ENCODE results near the gene TAL1.
"Not testable (repeated sequence)": the region's sequence is repeated elsewhere in the genome, so short reads cannot be mapped to it uniquely, and the experiment has no call there.

TAL1 gene

DNA sequence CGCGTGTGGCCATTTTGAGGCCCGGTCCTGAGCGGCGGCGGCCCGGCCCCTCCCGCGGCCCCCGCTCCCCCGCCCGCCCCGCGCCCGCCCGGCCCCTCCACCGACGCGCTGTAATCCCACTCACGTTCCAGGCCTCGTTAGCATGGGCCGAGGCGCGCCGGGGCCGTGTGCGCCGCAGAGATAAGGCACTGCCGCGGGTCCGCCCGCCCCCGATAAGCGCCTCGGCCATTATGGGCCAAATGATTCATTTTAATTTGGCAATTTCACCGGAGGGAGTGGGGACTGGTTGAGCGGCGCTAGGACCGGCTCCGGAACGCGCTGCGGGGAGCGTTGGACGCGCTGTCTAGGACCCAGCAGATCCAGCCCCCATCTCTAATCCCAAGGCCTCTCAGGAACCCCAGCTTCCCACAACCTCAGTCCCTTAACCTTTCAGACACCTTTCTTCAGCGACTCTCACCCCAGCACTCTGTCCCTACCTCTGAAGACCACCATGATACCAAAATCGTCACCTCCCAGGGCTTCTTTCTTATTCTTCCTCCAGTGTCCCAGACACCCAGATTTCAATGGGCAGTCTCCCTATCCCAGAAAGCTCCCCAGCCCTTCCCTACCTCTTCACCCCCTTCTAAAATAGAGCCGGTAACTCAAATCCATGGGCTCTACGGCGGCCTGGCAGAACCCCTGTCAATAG is at the start of gene TAL1:
Gene TAL1, minus strand, starts transcription at position 39 of the 688 bp plus-strand sequence. CDS start 6,337 bp downstream, outside the sequence.
- no peak for FAIRE-seq

DNA sequence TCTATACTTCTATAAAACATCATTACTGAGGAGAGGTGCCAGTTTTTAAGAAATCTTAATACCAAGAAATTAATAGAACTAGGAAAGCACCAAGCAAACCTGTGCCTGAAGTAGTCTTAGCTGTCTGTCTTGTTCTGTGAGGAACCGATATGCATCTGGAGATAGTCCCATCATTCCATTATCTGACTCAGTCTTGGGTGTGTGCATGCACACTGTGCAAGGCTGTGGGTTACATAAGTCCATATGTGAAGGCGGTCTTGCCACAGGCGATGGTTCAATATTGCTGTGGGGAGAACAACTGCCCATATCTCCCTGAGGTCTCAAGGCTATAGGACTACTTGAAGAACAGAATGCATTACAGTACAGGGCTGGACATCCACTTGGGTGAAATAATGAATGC is 48.1 kb upstream of the TAL1 start:
- FAIRE-seq = no peak

DNA sequence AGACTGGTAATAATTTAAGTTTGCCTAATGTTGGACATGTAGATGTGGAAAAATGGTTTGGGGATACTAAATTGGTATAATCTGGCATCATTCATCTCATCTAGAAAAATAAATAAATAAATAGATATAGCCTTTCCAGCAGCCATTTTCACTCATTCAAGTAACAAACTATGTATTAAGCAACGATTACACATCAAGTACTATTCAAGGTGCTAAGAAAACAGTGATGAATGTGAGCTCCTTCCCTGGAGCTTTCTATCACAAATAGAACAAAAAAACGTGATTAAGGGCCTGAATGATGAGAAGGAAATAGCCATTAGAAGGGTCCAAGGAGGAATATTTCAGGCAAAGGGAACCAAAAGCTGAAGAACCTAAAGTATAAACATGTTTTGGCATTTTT is 44.8 kb upstream of the TAL1 start:
- no peak for FAIRE-seq

DNA sequence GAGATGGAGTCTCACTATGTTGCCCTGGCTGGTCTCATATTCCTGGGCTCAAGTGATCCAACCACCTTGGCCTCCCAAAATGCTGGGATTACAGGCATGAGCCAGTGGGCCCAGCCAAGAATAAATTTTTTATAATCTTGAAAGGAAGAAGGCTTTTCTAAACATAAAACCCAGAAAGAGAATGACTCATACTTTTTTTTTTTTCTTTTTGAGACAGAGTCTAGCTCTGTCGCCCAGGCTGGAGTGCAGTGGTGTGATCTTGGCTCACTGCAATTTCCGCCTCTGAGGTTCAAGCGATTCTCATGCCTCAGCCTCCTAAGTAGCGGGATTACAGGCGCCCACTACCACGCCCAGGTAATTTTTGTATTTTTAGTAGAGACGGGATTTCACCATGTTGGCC is 43.8 kb upstream of the TAL1 start:
- FAIRE-seq = not testable (repeated sequence)

DNA sequence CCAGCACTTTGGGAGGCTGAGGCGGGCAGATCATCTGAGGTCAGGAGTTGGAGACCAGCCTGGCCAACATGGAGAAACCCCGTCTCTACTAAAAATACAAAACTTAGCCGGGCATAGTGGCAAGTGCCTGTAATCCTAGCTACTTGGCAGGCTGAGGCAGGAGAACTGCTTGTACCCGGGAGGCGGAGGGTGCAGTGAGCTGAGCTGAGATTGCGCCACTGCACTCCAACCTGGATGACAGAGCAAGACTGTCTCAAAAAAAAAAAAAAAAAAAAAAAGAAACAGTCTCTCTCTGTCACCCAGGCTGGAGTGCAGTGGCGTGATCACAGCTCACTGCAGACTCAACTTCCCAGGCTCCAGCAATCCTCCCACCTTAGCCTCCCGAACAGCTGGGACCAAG is 33.5 kb upstream of the TAL1 start:
- FAIRE-seq = not testable (repeated sequence)

DNA sequence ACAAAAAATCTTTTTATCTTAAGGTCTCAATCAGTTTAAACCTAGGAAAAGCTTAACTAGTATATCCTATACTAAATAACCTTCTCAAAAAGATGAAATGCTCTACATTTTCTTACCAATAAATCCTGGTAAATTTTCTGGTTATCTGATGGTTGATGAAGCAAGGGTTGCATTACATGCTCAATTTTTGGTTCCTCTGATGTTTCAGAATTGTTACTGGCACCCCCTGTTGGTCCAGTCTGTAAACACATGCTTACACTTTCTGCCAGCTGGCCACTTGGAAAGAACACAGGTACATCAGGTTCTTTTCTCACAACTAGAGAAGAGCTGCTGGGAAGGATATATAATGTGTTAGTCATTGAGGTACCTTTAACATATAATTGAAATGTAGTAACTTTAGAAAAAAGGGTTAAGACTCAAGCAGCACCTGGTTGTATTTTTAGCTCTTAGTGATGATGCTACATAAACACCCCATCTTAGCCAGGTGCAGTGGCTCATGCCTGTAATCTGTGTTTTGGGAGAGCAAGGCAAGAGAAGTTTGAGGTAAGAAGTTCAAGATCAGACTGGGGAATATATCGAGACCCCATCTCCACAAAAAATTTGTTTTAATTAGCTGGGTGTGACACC is 30.9 kb upstream of the TAL1 start:
- FAIRE-seq = no peak

DNA sequence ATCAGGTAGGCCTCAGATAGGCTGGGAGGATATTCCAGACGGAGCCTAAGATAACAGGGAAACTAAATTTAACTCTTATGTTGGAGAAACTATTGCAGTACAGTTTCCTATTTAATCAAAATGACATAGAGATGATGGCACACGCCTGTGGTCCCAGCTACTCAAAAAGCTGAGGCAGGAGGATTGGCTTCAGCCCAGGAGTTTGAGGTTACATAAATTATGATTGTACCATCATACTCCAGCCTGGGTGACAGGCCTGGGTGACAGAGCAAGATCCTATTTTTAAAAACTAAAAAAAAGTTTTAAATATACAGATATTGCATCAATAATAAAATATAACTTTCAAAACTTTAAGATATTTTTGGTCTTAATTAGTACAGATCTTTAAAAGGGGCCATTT is 25.2 kb upstream of the TAL1 start:
- FAIRE-seq = no peak

DNA sequence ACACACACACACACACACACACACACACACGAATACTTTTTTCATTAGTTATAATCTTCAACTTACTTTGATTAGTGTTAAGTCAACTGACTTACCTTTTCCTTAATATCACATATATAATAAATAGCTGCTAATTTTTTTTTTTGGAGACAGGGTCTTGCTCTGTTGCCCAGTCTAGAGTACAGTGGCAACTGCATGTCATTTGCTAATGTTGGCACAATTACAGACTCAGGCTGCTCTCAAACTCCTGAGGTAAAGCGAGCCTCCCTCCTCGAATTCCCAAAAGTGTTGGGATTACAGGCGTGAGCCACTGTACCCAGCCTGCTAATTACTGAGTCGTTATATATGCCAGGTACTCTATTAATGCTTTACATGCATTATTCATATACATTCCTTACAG is 20.8 kb upstream of the TAL1 start:
- no peak for FAIRE-seq

DNA sequence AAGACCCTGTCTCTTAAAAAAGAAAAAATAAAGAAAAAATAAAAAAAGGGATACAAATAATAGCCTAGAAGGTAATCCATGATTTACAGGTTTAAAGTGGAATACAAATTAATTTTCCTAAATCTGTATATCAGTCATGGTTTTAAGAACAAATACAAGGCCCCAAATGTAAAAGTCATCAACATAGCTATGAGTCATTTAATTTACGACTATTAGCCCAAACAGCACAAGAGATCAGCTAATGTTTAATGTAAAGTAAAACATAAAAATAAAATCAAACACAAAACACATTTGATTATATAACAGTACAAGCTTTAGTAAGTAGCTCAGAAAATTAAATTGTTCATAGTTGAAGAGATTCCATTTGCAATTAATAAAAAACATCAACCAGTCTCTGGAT is 20.3 kb upstream of the TAL1 start:
- no peak for FAIRE-seq

DNA sequence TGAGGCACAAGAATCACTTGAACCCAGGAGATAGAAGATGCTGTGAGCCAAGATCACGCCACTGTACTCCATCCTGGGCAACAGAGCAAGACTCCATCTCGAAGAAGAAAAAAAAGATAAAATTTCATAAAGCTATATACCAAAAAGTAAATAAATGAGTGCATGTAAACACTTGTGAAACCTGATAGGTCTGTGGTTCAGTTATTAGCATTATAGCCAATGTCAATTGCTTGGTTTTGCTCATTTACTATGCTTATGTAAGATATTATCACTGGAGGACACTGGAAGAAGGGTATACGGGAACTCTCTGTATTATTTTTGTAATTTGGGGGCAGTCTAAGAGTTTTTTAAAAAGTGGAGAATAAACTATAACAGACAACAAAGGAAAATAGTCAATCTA is 17.7 kb upstream of the TAL1 start:
- FAIRE-seq = no peak

DNA sequence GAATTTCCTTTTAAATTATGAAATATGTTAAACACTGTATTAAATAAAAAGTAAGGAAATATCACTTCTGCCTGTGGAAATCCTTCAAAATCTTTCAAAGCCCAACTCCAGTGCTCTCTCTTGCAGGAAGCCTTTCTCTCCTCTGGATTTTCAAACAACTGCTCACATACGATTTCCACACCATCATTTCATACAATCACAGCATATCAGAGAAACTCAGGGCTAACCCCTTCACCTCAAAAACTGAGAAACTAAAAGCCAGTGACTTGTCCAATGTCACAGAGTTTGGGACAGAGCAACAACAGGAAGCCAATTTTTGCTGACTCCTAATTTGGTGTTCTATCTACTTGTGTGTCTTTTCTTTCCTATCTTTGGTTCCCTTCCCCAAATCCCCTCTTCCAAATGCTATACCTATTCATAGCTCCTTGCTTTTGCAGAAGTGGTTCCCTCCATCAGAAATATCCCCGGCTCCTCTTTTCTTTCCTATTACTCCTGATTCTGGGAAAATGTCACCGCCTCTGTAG is 12.4 kb upstream of the TAL1 start:
- FAIRE-seq = no peak

DNA sequence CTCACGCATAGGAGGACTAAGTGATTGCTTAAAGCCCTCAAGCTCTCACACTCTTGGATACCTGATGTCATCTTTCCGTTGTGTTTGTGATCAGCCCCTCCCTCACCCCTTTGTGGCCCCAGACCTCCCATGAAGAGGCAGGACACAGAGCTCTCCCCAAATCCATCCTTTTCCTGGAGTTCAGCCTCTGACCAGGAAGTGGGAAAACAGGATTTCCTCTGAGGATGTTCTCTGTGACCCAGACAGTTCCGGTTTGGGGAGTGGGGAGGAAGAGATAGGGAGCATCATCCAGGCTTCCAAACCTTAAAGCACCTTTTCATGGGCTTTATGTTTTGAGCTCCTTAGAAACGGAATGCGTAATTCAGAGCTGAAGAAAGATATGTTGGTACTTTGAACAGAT is 11.9 kb upstream of the TAL1 start:
- FAIRE-seq = no peak

DNA sequence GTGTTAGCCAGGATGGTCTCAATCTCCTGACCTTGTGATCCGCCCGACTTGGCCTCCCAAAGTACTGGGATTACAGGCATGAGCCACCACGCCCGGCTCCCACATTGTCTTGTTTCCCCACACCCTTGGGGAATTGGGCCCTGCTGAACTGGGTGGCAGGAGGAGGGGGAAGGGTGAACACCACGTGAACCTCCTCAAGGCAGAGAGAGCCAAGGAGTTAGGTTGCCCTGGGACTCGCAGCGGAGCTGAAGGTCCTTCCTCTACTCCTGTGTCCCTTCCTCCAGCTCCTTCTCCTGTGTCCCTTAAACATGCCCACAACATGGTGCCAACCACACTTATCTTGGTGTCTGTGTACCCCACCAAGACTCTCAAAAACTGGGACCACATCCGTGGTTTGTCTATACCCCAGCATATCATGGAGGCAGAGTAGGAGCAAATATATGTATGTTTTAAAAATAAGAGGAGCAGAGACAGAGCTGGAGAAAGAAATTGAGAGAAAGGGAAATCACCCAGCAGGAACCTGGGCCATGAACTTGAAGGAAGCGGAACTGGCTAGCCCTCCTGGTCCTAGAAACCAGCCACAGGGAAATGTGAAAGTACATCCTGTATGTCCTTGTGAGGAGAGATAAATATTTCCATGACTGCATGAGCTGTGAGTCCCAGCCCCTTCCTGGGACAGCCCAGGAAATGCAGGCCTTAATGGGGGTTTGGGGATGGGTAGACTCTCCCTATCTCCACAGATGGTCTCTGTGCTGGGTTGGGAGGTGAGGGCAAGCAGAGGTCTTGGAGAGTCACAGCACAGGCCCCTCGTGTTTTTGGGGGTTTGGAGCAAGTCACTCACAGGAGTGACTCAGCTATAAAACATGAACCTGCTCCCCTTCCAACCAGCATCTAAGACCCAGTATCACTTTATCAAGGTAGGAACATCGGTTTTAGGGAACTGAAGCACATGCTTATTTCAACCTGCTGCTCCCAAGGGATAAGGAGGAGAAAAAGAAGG is 9.4 kb upstream of the TAL1 start:
- FAIRE-seq = no peak

DNA sequence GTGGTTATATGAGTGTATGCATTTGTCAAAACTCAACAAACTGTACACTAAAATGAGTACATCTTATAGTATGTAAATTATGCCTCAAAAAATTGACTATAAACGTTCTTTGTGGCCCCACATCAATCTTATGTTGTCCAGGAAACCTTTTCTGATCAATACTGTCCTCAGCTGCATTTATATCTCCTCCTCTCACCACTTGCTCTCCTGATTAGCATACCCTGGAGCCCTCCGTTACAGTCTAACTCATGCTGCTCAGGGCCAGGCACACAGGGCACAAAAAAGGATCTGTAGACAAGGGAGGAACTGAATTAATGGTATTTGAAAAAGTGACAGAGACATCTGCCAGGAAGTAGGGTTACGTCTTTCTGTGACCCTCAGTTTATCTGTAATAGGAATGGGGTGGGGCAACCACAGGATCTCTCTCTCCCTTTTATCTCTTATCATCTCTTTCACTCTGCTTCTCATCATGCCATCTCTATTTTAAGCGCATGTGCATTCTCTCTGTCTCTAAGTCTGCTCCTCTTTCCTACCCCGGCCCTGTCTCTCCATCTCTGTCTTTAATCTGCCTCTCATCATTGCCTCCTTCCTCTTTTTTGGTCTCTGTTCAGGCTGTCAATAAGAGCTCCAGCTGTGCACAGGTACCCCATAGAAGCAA is 7.0 kb upstream of the TAL1 start:
- FAIRE-seq = no peak

DNA sequence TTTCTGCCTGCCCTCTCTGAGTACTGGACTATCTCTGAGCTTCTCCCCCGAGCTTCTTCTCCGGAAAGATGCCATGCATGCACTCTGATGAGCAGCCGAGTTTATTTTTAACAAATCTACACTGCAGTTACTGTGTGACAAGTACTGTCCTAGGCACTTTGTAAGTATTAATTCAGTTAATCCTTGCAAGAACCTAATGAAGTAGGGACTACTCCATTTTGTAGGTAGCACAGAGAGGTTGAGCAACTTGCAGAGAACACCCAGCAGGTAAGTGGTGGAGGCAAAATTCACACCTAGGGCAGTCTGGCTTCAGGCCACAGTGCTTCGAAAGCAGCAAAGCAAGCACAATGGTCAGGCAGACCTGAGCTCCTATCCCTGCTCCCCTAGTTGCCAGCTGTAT is 3.8 kb upstream of the TAL1 start:
- FAIRE-seq = no peak

DNA sequence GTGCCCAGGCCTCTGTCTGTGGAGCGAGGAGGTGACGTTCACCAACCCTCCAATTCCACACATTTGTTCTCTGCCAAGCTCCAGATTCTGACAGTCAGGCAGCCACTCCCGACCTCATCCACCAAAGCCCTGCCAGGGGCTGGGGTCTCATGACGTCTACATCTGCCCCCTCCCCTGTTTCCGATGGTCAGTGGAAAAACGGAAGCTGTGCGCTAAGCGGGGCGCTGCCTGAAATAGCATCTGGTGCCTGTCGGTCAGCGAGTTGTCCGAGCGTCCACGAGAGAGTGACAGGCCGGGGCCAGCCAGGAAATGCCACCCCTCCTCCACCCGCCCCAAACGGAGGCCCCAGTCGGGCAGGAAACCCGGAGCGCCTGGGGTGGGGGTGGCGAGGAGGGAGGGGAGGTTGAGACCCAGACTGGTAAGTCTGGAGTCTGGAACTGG is 3.2 kb upstream of the TAL1 start:
- no peak for FAIRE-seq

DNA sequence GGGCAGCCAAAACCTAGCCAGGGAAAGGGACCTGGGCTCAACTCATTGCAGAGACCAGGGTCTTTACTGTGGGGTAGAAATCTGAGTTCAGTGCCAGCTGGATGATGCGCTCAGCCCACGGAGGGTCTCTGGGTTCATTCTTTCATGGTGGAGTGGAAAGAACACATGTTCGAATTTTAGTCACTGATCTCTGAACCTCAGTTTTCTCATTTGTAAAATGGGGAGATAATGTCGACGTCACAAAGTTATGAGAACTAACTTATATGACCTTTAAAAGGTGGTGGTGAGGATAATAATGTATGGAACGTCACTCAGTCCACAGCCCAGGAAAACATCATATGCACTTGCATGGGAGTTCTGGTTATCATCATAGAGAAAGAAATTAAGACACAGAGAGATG is 1.2 kb upstream of the TAL1 start:
- no peak for FAIRE-seq

DNA sequence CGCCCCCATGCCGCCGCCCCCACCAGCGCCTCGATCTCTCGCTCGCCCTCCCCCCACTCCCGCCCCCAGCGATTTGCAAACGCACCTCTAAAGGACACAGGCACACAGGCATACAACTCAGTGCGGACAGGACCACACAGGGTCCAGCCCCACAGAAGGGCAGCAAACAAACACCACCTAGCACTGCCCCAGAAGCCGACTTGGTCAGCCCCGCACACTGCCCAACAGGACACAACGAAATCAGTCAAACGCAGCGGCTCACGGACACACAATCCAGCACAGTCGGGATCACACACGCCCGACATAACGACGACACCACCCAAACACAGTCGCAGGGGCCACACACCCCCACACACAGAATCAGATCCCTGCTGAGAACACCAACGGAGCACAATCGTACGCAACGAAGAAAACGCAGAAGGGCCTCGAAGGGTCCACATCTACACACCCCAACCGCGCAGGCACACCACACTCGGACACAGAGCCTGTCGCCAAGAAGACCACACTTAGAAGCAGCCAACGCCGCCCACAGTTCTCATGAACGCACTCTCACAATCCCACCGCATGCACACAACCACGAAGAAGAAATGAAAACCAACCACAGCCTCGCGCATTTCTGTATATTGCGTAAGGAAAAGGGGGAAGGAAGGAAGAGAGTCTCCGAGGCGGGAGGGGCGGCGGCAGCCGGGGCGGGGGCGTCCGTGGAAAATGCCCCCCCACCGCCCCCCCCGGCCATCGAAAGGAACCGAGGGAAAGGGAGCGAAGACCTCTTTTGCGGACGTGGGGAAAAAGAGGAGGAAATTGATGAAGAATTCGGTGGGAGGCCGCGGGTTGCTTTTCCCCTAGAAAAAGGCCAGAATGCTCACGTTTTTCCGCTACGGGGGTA is 481 bp downstream of the TAL1 start:
- no peak for FAIRE-seq

DNA sequence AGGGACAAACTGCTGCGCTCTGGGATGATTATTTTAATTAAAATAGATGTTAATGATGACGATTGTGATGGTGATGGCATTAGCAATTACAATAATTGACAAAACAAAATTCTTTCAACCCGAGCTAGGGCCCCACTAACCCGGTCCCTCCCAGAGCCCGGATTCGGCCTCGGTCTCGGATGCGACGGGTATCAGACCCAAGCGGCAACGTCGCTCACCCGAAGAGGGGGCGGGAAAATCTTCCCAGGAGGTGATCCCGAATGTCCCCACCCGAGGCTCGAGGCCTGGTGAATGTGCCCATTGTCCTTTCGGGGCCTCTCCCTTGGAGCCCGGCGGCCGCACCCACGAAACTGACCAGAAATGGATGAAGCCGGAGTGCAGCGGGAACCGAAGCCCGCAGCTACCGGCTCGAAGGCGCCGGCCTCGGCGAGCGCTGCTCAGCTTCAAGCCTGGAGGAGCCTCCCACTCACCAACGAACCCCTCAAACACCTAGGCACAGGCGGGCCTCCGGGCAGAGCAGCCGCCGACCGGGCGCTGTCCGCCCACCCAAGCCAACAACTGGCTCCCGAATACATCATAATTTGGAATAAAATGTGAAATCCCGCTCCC is 1.2 kb downstream of the TAL1 start:
- FAIRE-seq = no peak

DNA sequence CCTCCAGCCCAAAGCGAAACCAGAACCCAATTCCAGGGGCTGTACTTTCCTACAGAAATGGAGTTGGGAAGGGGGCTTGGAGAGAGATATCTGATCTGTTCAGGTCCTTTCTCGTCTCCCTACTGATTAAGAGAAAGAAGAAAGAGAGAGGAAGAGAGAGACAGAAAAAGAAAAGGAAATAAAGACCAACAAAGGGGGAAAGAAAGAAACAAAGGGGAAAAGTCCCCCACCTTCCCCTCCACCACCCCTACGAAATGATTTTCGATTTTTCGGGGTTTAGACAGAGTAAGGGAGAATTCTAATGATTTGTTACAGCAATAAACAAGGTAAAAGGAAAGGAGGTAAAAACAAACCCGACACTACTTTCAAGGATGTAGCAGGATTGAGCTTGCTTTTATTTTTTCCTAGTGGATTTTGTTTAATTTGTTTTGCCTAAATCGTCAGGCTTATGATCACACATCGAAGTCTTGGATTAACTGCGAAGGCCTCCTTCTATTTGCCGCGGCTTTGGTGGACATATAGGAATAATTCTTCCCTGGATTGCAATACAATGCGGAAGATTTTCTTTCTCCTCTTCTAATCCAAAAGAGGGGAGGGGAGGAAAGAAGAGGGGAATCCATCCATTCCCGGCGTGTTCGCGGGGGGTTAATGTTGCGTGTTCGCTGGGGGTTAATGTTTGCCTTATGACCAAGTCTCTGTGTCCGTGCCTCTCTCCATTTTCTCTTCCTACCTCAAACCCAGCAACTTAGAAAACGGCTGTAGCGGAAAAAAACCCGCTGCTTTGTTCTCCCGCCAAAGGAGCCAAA is 1.9 kb downstream of the TAL1 start:
- no peak for FAIRE-seq
